Heart left ventricle (tissue), 13 donors: ENCODE results near the gene SNRPA1.

Source experiments
- CTCF ChIP-seq, 12 donors: fragments of 200-600 bp; sonication (generic) in 4 of 12; IDR thresholded peaks; one replicate each; pipeline versions ENCODE4 v1.5.0 to v1.8.0; 2018 to 2022; ENCODE audit warnings: antibody characterized with exemption in 12 of 12, mild to moderate bottlenecking in 5 of 12
- POLR2A ChIP-seq, 2 donors: fragments of 450-650 bp; IDR thresholded peaks; one replicate each; pipeline ENCODE4 v1.6.1; 2017; ENCODE audit warnings: antibody characterized with exemption in 2 of 2, mild to moderate bottlenecking in 2 of 2, moderate library complexity in 2 of 2
- donor health status: ischemic (EF 13 %, LVEDD 7.1; RV severe dilation, severe dysfunction).
- donor health status: DM: no; HTN: yes; CAD: no.
- donor health status: DM: no; HTN: no; CAD: no.
- donor health status: ischemic (EF 25% LVEDD 6.9; RV normal size, moderate dysfunction).
- donor health status: ischemic (EF 25% LVEDD 5.7; RV mildly dilated, moderate dysfunction).
- donor health status: ischemic (EF 35%, LVEDD 5.7; RV mildly dilated, moderate dysfunction).
- donor health status: nonischemic (EF 11% LVEDD 7.7; RV severe dilation, severe dysfunction).
- donor health status: DM: yes; HTN: yes; CAD: no.
- donor health status: PGD.
- donor health status: ischemic (EF 29% LVEDD 5.4; RV normal size, mild dysfunction).
- donor health status: nonischemic (EF 23%, LVEDD 6.1; RV moderate dilation, normal function).

- TF ChIP-seq CTCF (IDR thresholded peaks at IDR 0.05) (no peak), POLR2A (IDR thresholded peaks at IDR 0.05) (no peak)
Measured at GRCh38 chr15:101307048-101307896, 12.2 kb upstream of the SNRPA1 start.
